Tibial artery (tissue), 4 donors: ENCODE data around the gene MKRN1.
"Not testable (repeated sequence)": the region's sequence is repeated elsewhere in the genome, so short reads cannot be mapped to it uniquely, and the experiment has no call there.

Experiments used
- DNase-seq, 2 donors: peaks; one replicate each; pipeline ENCODE4 v3.0.0-alpha.2; 2019
- H3K27ac ChIP-seq, 2 donors: fragments of 200-600 bp; sonication (generic) in 1 of 2; 1 replicate in 1 of 2; 2 replicates in 1 of 2; pipeline ENCODE4 v1.5.1; 2018 to 2019; ENCODE audit warnings: mild to moderate bottlenecking in 1 of 2
- H3K27me3 ChIP-seq, 2 donors: fragments of 200-600 bp; sonication (generic) in 1 of 2; one replicate each; pipeline versions ENCODE4 v1.5.1 to v1.6.0; 2016 to 2019
- H3K36me3 ChIP-seq, 3 donors: fragments of 200-600 bp; sonication (generic) in 2 of 3; one replicate each; pipeline ENCODE4 v1.5.1; 2016 to 2019; ENCODE audit warnings: mild to moderate bottlenecking in 2 of 3
- H3K4me1 ChIP-seq, 4 donors: fragments of 200-600 bp; sonication (generic) in 2 of 4; 1 replicate in 3 of 4; 2 replicates in 1 of 4; pipeline ENCODE4 v1.5.1; 2016 to 2019
- H3K4me3 ChIP-seq, 2 donors: fragments of 200-600 bp; sonication (generic) in 1 of 2; 1 replicate in 1 of 2; 2 replicates in 1 of 2; pipeline ENCODE4 v1.5.1; 2018 to 2019; ENCODE audit warnings: mild to moderate bottlenecking in 2 of 2
- H3K9me3 ChIP-seq, 3 donors: fragments of 200-600 bp; sonication (generic) in 1 of 3; one replicate each; pipeline ENCODE4 v1.5.1; 2016 to 2019
- intact Hi-C: fragments of 100-400 bp; cut with DNase I; formaldehyde crosslinking; loops from one replicate; pipeline ENCODE4 v1.15.0; 2023; ENCODE audit warnings: low total_unique reads
- TF ChIP-seq, protein P1 (sequence below), 2 experiments: fragments of 200-600 bp in 1 of 2; fragments of 450-650 bp in 1 of 2; IDR thresholded peaks; one replicate each; pipeline ENCODE4 v1.5.1; 2017 to 2019; ENCODE audit warnings: antibody characterized with exemption in 2 of 2, mild to moderate bottlenecking in 1 of 2, moderate library complexity in 1 of 2

The MKRN1 gene

DNA sequence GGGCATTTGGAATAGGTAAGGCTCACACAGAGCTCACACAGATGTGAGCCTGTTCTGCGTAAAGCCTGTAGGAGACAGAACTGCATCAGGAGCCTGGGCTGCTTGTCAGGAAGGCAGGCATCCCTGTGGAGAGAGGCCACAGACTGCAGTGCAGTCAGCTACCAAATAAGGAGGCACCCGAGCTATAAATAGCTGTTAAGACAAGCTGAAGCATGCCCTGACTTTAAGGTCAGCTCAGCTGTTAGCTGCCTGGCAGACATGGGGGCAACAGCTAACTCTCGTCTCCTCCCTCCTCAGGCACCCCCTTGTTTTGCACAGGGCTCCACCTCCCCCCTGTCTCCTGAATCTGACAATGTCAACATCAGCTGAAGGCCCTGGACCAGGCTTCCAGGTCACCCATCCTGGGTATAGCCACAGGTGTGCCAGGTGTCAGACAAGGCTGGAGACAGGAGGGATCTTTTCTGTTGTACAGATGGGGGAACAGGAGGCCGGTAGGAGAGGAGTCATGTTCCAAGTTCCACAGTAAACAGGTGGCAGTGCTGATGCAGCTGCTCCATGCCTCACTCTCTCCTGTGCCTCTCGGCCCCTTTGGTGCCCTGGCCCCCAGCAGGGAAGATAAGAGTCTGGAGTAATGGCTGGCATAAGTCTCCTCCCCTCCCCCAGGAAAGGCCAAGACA lies 27.6 kb upstream of the MKRN1 start:
- Histone ChIP-seq H3K4me3 (no peak overlapping the region), H3K27me3 (no peaks in the 10 kb centered on the region), H3K4me1 (peaks cover 0 to 20% (median 12%) of the 10 kb centered on the region in 4 donors), H3K27ac (peak overlapping the region; percentile 58 to 84), H3K36me3 (no peaks in the 10 kb centered on the region), H3K9me3 (no peaks in the 10 kb centered on the region)
- TF ChIP-seq, protein P1, sequence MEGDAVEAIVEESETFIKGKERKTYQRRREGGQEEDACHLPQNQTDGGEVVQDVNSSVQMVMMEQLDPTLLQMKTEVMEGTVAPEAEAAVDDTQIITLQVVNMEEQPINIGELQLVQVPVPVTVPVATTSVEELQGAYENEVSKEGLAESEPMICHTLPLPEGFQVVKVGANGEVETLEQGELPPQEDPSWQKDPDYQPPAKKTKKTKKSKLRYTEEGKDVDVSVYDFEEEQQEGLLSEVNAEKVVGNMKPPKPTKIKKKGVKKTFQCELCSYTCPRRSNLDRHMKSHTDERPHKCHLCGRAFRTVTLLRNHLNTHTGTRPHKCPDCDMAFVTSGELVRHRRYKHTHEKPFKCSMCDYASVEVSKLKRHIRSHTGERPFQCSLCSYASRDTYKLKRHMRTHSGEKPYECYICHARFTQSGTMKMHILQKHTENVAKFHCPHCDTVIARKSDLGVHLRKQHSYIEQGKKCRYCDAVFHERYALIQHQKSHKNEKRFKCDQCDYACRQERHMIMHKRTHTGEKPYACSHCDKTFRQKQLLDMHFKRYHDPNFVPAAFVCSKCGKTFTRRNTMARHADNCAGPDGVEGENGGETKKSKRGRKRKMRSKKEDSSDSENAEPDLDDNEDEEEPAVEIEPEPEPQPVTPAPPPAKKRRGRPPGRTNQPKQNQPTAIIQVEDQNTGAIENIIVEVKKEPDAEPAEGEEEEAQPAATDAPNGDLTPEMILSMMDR (IDR thresholded peaks at IDR 0.05), result peak in 1 of 2 experiments; percentile 30
- intact Hi-C loops, result no loop called here
- DNase-seq, result peak in 1 of 2 donors; percentile 80

GRCh38 chr7:140501966-140502365 lies 22.7 kb upstream of the MKRN1 start:
- no peak for DNase-seq
- TF ChIP-seq, protein P1 (IDR thresholded peaks at IDR 0.05), result no peak
- Histone ChIP-seq H3K36me3 (no peaks in the 10 kb centered on the region), H3K4me1 (peaks cover 0 to 10% (median 9%) of the 10 kb centered on the region in 4 donors), H3K4me3 (no peak overlapping the region), H3K27ac (no peak overlapping the region), H3K9me3 (no peaks in the 10 kb centered on the region), H3K27me3 (no peaks in the 10 kb centered on the region)
- intact Hi-C loops, result no loop called here

GRCh38 chr7:140497807-140498206 lies 18.5 kb upstream of the MKRN1 start:
- H3K4me1 ChIP-seq, H3K27ac ChIP-seq, H3K36me3 ChIP-seq, DNase-seq, H3K27me3 ChIP-seq, H3K4me3 ChIP-seq, intact Hi-C loops, H3K9me3 ChIP-seq: not testable (repeated sequence)

- Histone ChIP-seq H3K4me3 (no peak overlapping the region), H3K27me3 (no peaks in the 10 kb centered on the region), H3K4me1 (no peaks in the 10 kb centered on the region), H3K9me3 (no peaks in the 10 kb centered on the region), H3K36me3 (no peaks in the 10 kb centered on the region), H3K27ac (no peak overlapping the region)
- TF ChIP-seq, protein P1 (IDR thresholded peaks at IDR 0.05), result no peak
- DNase-seq, result no peak
- intact Hi-C loops, result no loop called here
These were observed 18.0 kb upstream of the MKRN1 start for GRCh38 chr7:140497241-140497769.

GRCh38 chr7:140495514-140496097 lies 16.3 kb upstream of the MKRN1 start:
- H3K36me3 ChIP-seq, result no peaks in the 10 kb centered on the region
- no peaks in the 10 kb centered on the region for H3K27me3 ChIP-seq
- TF ChIP-seq, protein P1 (IDR thresholded peaks at IDR 0.05), result no peak
- H3K4me3 ChIP-seq, result no peak overlapping the region
- no peak for DNase-seq
- H3K27ac ChIP-seq, result no peak overlapping the region
- H3K9me3 ChIP-seq, result no peaks in the 10 kb centered on the region
- H3K4me1 ChIP-seq, result no peaks in the 10 kb centered on the region
- intact Hi-C loops, result no loop called here

DNA sequence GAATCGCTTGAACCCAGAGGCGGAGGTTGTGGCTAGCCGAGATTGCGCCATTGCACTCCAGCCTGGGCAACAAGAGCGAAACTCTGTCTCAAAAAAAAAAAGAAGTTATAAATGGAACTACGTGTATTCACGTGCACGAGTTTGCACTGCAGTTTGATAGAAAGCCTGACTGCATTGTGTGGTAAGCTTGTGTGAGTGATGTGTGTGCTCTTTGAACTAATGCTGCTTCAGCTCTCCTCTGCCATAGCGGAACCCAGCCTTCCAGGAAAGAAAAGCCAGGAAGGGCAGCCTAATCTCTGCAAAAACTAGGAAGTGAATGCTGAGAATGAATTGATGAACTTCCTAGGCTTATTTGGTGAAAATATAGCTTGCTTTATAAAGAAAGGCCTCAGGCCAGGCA lies 15.6 kb upstream of the MKRN1 start:
- H3K4me1 ChIP-seq, result no peaks in the 10 kb centered on the region
- no peak overlapping the region for H3K4me3 ChIP-seq
- DNase-seq, result no peak
- intact Hi-C loops, result no loop called here
- TF ChIP-seq, protein P1 (IDR thresholded peaks at IDR 0.05), result no peak
- H3K27ac ChIP-seq, result no peak overlapping the region
- H3K27me3 ChIP-seq, result no peaks in the 10 kb centered on the region
- H3K36me3 ChIP-seq, result no peaks in the 10 kb centered on the region
- no peaks in the 10 kb centered on the region for H3K9me3 ChIP-seq
